ENCODE data around the gene SLC7A1.

DNA sequence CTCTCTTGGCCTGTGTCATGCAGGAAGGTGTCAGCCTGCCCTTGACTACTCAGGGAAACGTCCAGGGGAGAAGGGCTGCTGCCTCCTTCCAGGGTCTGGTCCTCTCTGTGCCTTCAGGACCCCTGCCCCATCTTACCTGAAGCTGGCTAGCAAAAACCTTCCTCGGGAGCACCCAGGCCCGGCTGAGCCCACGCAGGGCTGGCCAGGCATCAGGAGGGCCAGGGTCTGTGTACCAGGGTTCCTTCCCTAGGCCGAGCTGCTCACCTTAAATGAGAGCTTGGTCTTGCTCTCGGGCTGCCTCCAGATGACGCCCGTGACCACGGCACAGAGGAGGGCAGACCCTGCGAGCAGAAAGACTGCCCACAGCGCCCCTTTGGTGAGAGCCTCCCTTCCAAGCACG, 78.6 kb downstream of the SLC7A1 start:
- TF ChIP-seq, protein P1, sequence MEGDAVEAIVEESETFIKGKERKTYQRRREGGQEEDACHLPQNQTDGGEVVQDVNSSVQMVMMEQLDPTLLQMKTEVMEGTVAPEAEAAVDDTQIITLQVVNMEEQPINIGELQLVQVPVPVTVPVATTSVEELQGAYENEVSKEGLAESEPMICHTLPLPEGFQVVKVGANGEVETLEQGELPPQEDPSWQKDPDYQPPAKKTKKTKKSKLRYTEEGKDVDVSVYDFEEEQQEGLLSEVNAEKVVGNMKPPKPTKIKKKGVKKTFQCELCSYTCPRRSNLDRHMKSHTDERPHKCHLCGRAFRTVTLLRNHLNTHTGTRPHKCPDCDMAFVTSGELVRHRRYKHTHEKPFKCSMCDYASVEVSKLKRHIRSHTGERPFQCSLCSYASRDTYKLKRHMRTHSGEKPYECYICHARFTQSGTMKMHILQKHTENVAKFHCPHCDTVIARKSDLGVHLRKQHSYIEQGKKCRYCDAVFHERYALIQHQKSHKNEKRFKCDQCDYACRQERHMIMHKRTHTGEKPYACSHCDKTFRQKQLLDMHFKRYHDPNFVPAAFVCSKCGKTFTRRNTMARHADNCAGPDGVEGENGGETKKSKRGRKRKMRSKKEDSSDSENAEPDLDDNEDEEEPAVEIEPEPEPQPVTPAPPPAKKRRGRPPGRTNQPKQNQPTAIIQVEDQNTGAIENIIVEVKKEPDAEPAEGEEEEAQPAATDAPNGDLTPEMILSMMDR (IDR thresholded peaks at IDR 0.05), result no peak
- TF ChIP-seq POLR2A (IDR thresholded peaks at IDR 0.05), result no peak
